GM12872 (cell line): ENCODE data around the gene RNF157.

Source experiments
- CTCF ChIP-seq: IDR thresholded peaks from 3 replicates; pipeline ENCODE4 v1.5.1; 2011; ENCODE audit warnings: low read depth, mild to moderate bottlenecking, low read length, moderate library complexity; ENCODE audit not compliant: insufficient read depth

The RNF157 gene

GRCh38 chr17:76195281-76196096 lies 44.8 kb downstream of the RNF157 start:
- no peak for TF ChIP-seq CTCF

GRCh38 chr17:76193591-76193990 lies 46.7 kb downstream of the RNF157 start:
- no peak for TF ChIP-seq CTCF

- no peak for TF ChIP-seq CTCF
Observed at GRCh38 chr17:76191896-76192295, 48.4 kb downstream of the RNF157 start.

GRCh38 chr17:76189741-76190140 lies 50.6 kb downstream of the RNF157 start:
- TF ChIP-seq CTCF, result no peak

- TF ChIP-seq CTCF, result no peak
Observed at GRCh38 chr17:76189247-76189646, 51.0 kb downstream of the RNF157 start.

GRCh38 chr17:76188213-76189016 lies 51.9 kb downstream of the RNF157 start:
- no peak for TF ChIP-seq CTCF

GRCh38 chr17:76184290-76184689 lies 56.0 kb downstream of the RNF157 start:
- TF ChIP-seq CTCF, result no peak
